Measurements from ENCODE around the gene ZNF653. TPM values are rescaled to one million over a fixed set of nuclear protein-coding genes. Genes with fewer than 3 reads are reported as not detected.

ZNF653 gene
- total RNA-seq, 1 donor from 2014 or later: 17.4 TPM

DNA sequence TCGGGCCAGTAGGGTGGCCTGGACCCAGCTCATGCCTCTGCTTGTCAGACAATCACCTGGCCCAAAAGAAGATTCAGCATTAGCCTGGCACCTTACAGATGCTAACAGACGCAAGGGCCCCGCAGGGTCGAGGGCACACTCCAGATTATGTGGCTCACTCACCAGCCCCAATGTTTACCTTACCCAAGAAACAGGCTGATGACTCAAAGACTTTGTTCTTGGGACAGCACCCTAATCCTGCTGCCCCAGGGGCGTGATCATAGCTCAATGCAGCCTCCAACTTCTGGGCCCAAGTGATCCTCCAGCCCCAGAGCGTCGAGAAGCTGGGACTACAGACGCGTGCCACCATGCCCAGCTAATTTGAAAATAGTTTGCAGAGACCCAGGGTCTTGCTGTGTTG, 13.5 kb upstream of the ZNF653 start:
- intact Hi-C loops (cut with micrococcal nuclease): no loop called here

DNA sequence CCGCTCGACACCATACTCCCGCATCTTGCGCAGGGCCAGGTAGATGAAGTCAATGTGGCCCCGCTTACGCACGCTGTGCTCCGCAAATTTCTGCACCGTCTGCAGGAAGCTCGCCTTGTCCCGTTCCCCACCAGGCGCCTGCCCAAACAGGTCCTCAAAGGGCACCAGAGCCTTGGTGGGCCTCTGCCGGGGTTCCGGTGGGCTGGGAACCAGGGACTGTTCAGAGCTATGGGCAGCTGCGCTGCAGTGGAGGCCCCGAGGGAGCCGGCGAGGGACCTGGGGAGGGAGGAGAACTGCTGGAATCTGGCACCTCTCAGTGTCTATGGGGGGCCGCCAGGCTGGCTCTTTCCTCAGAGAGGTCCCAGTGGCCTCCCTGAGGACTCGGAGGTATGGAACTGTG, 8.3 kb upstream of the ZNF653 start:
- intact Hi-C loops (cut with micrococcal nuclease): no loop called here

DNA sequence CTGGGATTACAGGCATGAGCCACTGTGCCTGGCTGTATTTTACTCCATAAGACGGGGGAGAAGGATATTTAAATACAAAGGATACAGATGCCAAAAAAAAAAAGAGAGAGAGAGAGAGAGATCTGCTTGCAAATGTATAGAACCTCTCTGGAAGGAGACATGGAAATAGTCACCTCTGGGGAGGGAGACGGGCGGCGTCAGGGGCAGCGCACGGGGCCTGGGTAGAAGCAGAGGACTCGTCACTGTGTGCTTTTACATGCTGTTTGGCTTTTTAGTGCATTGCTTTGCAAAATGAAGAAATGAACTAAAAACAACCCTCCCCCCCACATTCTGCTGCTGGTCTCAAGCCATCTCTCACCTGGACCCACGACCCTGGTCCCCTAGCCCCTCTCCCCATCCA, 4.8 kb upstream of the ZNF653 start:
- intact Hi-C loops (cut with micrococcal nuclease): no loop called here

DNA sequence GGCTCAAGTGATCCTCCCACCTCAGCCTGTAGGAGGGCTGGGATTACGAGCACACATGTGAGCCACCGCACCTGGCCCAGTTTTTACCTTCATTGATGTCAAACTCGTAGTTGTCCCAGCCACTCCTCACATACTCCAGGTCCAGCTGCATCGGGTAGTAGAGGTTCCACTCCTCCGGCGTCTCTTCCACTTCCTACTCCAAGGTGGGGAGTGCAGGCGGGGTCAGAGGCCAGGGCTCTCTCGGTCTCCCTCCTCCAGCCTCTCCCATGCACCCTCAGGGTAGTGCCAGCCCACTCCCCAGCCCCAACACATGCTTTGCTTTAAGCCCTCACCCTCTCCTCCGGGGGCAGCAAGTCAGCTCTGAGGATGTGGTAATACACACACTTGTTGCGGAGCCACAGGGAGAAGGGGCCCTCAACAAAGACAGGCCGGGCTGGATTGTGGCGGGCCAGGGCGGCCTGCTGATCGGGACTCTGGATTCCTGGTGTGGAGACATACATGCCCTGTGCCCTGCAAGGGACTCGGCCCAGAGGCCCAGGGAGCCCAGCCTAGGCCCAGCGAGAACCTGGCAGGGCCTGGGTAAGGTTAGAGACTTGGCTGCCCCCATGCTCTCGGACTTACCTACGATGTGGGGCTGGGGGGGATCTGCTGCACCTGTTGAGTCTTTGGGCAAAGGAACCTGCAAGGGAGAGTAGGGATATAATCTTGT, 1.9 kb upstream of the ZNF653 start:
- intact Hi-C loops (cut with micrococcal nuclease): no loop called here

DNA sequence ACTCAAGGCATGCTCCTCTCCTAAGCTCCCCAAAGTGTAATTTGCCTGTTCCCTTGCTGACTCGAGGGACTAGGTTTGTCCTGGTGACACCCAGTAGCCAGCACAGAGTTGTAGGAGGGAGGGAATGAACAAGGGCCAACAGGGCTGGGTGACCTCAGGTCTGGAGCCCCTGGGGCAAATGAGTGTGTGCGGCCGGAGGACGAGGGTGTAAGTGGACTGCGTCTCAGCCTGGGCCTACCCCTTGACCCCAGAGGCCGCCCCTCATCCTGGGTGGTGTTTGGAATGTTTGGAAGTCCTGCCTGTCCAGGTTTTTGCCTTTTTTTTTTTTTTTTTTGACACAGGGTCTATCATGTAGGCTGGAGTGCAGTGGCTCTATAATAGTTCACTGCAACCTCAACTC, 1.3 kb upstream of the ZNF653 start:
- intact Hi-C loops (cut with micrococcal nuclease): no loop called here

DNA sequence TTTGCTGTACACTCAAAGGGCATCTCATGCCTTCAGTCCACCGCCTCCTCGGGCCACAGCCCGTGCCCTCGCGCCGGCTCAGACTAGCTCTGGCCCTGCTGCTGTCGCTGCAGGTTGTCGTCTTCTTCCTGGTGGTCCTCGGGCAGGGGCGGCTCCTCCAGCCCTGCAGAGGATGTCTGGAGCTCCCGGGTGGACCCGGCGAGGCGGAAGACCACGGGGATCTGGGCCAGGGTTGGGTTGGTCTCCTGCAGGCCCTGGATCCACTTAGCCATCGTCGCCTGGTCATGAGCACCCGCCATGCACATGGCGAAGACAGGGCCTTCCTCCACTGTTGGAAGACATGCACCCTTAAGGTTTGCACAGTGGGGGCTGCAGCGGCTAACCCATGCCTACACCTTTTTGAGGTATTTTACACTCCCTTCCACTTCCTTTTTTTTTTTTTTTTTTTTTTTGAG, 489 bp upstream of the ZNF653 start:
- intact Hi-C loops (cut with micrococcal nuclease): no loop called here

DNA sequence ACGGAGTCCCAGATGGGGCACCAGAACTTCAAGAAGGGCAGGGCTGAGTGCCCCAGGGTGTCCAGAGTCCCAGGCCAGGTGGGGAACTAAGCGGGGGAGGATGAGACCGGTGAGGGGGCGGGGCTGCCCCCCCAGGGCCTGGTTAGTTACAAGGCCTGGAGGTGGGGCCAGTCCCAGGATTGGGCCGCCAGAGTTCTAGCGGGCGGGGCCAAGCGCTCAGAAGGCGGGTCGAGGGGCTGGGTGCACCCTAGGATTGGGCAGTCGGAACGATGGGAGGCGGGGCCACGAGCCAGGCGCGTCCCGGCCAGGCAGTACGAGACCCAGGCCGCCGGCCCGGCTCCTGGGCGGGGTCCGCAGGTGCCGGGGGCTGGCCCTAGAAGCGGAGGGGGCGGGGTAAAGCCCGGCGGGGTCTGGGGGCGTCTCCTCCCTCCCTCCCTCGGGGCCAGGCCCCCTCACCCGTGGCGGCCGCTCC, 571 bp downstream of the ZNF653 start:
- intact Hi-C loops (cut with micrococcal nuclease): loop anchor here (1.0 to 2.0 kb wide), 6 partner anchors 23 to 124 kb away; partner anchors contain the start of genes ECSIT, ELOF1, ODAD3 and PRKCSH

DNA sequence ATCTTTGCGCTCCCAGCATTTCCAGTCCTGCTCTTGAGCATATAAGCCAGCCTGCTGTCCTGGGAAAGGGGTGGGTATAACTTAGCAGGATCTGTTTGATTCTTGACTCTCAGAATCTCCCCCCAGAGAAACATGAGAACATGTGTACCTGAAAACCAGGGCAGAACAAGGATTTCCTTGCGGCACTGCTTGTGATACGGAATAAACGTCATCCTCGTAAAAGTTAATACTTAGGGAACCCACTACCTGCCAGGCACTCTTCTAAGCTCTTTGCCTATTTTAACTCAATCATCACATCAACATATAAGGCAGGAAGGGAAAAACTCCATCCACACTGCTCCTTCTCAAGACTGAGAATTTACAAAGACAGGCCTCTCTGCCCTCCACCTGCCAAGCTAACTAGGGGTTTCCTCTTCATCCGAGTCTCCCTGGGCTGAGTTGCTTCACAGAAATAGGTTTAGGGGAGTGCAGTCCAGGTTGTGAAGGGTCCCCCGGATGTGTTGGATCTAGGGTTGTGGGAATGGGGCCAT, 1.1 kb downstream of the ZNF653 start:
- intact Hi-C loops (cut with micrococcal nuclease): loop anchor here (1.0 to 2.0 kb wide), 6 partner anchors 22 to 123 kb away; partner anchors contain the start of genes ECSIT, ELOF1, ODAD3 and PRKCSH

DNA sequence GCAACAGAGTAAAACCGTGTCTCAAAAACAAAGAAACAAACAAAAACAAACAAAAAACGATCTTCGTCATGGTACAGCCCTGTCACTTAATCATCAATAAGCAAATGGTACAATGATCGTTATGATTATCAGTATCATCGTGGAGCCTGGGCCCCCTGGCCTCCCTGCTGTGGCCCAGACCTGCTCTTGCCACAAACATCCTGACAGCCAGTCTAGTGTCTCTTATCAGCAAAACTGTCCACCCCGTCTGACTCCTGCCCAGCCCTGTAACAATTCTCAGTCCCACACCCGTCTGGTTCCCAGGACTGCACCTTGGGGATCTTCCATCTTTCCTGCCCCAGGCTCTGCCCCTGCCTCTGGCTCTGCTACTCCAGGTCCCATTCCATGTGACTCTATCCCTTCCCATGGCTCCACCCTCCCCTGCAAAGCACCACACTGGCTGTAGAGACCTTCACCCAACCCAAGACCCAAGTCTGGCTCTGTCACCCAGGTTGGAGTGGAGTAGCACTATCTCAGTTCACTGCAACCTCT, 5.7 kb downstream of the ZNF653 start:
- intact Hi-C loops (cut with micrococcal nuclease): no loop called here

DNA sequence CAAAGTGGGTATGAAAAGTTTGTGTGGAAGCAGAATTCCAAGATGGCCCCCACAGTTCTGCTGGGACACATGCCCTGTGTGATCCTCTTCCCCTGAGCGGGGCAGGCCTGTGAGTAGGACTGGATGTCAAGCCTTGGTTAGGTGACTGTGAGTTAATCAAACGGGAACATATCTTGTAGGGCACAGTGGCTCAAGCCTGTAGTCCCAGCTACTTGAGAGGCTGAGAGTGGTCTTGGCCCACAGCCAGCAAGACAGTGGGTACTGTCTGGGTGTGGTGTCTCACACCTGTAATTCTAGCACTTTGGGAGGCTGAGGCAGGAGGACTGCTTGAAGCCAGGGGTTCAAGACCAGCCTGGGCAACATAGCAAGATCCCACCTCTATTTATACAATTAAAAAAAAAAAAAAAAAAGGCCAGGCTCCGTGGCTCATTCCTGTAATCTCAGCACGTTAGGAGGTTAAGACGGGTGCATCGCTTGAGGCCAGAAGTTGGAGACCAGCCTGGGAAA, 6.4 kb downstream of the ZNF653 start:
- intact Hi-C loops (cut with micrococcal nuclease): no loop called here

DNA sequence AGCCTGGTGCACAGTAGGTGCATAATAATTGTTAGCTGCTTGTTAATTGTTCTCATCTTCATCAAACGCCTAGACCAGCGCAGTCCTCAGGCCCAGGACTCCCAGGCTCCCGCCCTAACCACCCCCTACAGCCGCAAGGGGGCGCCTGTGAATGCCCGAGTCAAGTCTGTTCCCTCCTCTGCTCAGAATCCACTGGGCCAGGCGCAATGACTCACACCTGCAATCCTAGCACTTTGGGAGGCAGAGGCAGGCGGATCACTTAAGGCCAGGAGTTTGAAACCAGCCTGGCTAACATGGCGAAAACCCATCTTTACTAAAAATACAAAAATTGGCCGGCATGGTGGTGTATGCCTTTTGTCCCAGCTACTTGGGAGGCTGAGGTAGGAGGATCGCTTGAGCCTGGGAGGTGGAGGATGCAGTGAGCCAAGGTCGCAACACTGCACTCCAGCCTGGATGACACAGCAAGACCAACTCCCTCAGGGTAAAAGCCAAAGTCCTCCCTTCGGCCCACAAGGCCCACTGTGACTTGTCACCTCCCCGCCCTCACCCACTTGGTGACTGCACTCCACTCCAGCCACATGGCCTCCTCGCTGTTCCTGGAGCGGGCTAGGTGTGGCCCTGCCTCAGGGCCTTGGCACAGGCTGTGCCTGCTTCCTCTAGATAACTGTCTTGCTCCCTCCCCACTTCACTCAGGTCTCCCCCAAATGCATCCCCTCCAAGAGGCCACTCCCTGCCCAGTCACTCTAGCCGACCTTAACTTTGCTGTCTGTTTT, 9.1 kb downstream of the ZNF653 start:
- intact Hi-C loops (cut with micrococcal nuclease): no loop called here

DNA sequence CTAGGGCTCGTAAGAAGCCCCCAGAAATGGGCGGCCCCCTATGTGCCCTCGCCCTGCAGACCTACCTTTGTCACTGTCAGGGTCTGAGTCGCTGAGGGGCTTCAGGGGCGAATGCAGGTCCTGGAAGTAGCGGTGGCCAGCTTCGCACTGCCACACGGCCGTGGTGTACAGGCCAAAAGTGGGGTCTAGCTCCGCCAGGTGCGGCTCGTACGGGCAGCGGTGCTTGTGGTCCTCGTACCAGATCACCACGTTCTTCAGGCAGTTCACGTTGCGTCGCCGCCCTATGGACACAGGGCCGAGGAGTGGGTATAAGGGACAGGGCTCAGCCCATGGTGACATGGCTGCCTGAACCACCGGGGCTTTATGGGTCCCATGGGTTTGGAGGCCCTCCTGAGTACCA, 9.8 kb downstream of the ZNF653 start:
- intact Hi-C loops (cut with micrococcal nuclease): no loop called here

DNA sequence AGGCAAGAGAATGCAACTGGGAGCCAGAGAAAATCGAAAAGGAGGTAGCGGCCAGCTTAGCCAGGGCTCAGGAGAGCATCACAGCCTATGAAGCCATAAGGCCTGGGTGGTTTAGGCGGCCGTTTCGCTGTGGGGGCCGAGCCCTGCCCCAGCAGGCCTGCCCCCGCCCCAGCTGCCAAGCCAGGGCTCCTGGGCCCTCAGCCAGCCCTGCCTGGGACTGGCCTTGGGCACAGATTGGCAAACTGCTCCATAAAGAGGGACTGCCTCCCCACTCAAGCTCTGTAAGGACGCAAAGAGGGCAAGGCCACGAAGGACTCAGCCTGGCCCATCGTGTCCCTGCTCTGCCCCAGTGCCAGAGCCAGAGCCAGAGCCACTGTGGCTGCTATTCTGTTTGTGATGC, 10.2 kb downstream of the ZNF653 start:
- intact Hi-C loops (cut with micrococcal nuclease): no loop called here

DNA sequence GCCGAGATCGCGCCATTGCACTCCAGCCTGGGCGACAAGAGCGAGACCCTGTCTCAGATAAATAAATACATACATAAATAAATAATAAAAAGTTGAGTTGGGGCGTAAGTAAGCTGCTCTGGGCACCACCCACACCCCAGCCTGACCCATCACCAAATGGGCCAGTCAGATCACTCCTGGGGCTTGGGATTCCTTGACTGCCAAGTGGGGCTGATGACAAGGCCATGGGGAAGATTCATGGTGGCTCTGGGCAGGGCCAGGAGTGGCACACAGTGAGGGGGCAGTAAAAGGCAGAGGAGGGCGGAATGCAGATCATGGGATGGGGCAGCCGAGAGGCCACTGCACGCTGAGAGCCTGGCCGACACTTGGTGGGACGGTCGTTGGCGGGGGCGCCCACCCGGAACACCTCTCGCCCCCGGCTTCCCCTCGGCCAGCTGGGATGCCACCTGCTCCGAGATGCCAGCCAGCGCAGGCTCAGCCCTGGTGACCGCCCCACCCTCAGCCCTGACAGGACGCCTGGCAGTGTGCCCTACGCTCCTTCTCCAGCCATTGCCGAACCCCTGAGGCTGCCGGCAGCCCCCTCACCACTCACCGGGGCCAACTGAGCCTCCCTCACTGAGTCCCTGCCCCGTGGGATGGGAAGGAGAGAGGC, 10.9 kb downstream of the ZNF653 start:
- intact Hi-C loops (cut with micrococcal nuclease): no loop called here

DNA sequence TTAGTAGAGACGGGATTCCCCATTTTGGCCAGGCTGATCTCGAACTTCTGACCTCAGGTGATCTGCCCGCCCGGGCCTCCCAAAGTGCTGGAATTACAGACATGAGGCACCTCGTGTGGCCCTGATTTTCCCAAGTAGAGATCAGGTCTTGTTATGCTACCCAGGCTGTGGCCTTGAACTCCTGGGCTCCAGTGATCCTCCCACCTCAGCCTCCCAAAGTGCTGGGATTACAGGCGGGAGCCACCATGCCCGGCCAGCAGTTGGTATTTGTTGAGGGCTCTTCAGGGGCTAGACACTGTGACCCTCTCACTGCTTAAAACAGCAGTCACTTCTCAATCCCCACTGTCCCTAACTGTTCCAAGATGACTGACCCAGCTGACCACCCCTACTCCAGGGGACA, 16.3 kb downstream of the ZNF653 start:
- intact Hi-C loops (cut with micrococcal nuclease): no loop called here

DNA sequence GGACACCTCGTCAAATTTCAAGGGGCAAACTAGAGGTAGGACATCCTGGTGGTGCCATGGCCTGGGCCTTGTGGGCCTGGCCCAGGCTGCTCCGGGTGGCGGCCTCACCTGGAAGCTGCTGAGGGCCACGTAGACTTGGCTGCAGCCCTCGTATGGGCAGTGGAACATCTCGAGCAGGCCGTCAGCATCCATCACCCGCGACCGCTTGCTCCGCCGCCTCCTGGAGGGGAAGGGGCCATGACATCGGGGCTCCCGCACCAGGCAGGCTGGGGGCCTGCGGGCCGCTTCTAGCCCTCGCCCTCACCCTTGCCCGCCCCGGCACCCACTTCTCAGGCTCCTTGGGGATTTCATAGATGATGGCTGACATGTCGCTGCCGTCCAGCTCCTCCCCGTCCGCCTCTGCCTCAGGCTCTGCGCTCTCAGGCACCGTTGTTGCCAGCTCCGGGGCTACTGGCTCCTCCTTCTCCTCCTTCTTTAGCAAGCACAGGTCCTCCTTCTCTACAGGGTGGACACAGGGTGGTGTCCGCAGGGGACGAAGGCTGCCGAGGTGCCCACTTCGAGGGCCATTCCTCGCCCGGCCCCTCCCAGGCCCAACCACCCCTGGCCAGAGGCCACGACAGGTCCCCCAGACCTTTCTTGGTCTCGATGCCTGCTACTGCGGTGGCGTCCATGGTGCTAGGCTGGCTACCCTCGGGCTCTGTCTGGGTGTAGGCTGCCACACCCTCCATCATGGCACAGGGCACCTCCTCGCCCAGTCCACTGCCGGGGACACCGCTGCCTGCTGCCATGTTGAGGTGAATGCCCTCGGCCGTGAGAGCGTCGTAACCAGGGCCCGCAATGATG, 18.8 kb downstream of the ZNF653 start:
- intact Hi-C loops (cut with micrococcal nuclease): no loop called here

DNA sequence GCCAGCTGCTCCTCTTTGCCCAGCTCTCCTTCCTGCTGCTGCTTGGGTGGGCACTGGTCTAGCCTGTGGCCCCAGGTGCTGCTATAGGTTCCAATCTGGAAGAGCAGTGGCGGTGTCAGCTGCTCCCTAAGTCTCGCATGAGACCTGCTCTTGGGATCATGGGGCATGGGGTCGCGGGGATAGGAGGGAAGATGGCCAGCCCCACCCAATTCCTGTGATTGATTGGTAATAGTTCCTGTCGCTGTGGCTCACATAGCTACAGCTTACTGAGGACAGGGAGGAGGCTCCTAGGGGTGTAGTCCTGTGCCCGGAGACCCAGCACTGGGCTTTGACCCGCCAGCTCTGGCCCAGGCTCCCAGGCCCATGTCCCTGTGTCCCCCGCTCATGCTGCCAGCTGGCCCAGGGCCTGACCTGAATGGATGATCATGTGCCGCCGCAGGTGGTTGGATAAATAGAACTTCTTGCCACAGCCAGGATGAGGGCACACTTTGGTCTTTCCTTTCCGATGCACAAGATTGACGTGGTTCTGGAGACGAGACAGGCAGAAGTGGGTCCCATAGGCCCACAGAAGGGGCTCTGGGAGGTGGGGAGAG, 20.3 kb downstream of the ZNF653 start:
- intact Hi-C loops (cut with micrococcal nuclease): no loop called here

DNA sequence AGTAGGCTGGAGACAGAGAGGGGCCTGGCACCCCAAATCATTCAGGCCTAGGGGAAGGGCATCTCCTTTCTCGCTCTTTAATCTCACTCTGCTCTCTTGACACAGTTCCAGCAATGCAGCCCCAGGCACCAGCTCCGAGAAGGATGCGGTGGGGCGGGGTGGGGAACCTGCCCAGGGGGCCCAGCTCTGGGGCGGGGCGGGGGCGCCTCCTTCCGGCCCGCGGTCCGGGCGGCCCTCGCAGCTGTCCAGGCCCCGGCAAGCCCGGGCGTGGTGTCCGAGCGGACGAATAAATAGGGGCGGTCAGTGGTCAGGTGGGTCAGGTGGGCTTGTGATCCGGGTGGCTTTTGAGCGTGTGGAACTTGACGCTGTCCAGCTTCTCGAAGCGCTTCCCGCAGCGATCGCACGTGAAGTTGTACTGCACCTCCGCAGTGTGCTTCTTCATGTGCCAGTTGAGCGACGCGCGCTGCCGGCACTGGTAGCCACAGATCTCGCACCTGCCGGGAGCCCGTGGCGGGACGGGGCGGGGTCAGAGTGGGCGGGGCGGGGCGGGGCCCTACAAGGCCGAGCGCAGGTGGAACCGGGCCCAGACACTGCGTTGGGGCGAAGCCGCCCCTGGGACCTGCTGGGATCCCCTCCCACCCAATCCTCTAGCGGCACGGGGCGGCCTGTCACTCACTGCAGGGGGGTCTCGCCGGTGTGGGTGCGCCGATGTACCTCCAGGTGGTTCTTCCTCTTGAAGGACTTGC, 22.1 kb downstream of the ZNF653 start:
- intact Hi-C loops (cut with micrococcal nuclease): loop anchor here (5.0 kb wide), 1 partner anchor 104 kb away; no protein-coding TSS in a partner anchor

Data from T-helper 2 cell treated with Interferon-gamma antibody and Interleukin-4, amounts not matched to agents 100 ng/mL and 5 ng/mL, for 36 hours (primary cell).